H9 (cell line): Measurements from ENCODE around the gene WSCD1. TPM values are rescaled to one million over a fixed set of nuclear protein-coding genes. Genes with fewer than 3 reads are reported as not detected.

Source experiments
- DNase-seq: peaks from one replicate; pipeline ENCODE4 v3.0.0-alpha.2; 2017
- H2AFZ ChIP-seq: one replicate; pipeline ENCODE4 v1.6.1; 2013; ENCODE audit warnings: mild to moderate bottlenecking, low read length, control low read depth, moderate library complexity
- H2AK5ac ChIP-seq: 2 replicates; pipeline ENCODE4 v1.6.1; 2013; ENCODE audit warnings: low read length, control low read depth, mixed read lengths; ENCODE audit not compliant: insufficient read length
- H2BK120ac ChIP-seq: one replicate; pipeline ENCODE4 v1.6.1; 2013; ENCODE audit warnings: low read depth, mild to moderate bottlenecking, low read length, control low read depth, inconsistent platforms; ENCODE audit not compliant: poor library complexity, severe bottlenecking
- H2BK12ac ChIP-seq: 2 replicates; pipeline ENCODE4 v1.6.1; 2013; ENCODE audit warnings: low read length, control low read depth, mixed read lengths, low read depth; ENCODE audit not compliant: insufficient read length
- H2BK15ac ChIP-seq: 2 replicates; pipeline ENCODE4 v1.6.1; 2013; ENCODE audit warnings: low read depth, low read length, control low read depth
- H2BK20ac ChIP-seq: one replicate; pipeline ENCODE4 v1.6.1; 2013; ENCODE audit warnings: low read depth, mild to moderate bottlenecking, low read length, control low read depth, inconsistent platforms; ENCODE audit not compliant: poor library complexity, severe bottlenecking
- H2BK5ac ChIP-seq: 2 replicates; pipeline ENCODE4 v1.6.1; 2013; ENCODE audit warnings: low read length, control low read depth, mixed read lengths; ENCODE audit not compliant: insufficient read length
- H3K14ac ChIP-seq: 2 replicates; pipeline ENCODE4 v1.6.1; 2013; ENCODE audit warnings: low read length, control low read depth; ENCODE audit not compliant: insufficient read depth
- H3K18ac ChIP-seq: 2 replicates; pipeline ENCODE4 v1.6.1; 2013; ENCODE audit warnings: low read depth, mild to moderate bottlenecking, mixed read lengths, low read length, control low read depth; ENCODE audit not compliant: insufficient read length
- H3K23ac ChIP-seq: 2 replicates; pipeline ENCODE4 v1.6.1; 2013; ENCODE audit warnings: low read length, control low read depth, mixed read lengths, low read depth; ENCODE audit not compliant: insufficient read length
- H3K23me2 ChIP-seq: 2 replicates; pipeline ENCODE4 v1.6.1; 2013; ENCODE audit warnings: low read depth, mild to moderate bottlenecking, mixed read lengths, low read length, control low read depth; ENCODE audit not compliant: insufficient read length, poor library complexity, severe bottlenecking
- H3K27ac ChIP-seq: 2 replicates; pipeline ENCODE4 v1.5.1; 2013; ENCODE audit warnings: low read length, control low read depth, mixed read lengths, low read depth; ENCODE audit not compliant: insufficient read length
- H3K27me3 ChIP-seq: 2 replicates; pipeline ENCODE4 v1.6.1; 2013; ENCODE audit warnings: low read length, control low read depth, inconsistent platforms; ENCODE audit not compliant: insufficient read depth
- H3K4ac ChIP-seq: 2 replicates; pipeline ENCODE4 v1.6.1; 2013; ENCODE audit warnings: low read depth, mild to moderate bottlenecking, control low read depth, inconsistent platforms, low read length, moderate library complexity
- H3K4me1 ChIP-seq: 2 replicates; pipeline ENCODE4 v1.6.1; 2013; ENCODE audit warnings: low read length, control low read depth, inconsistent platforms; ENCODE audit not compliant: insufficient read depth
- H3K4me2 ChIP-seq: 2 replicates; pipeline ENCODE4 v1.6.1; 2013; ENCODE audit warnings: low read length, control low read depth, mixed read lengths; ENCODE audit not compliant: insufficient read length, insufficient read depth
- H3K56ac ChIP-seq: 2 replicates; pipeline ENCODE4 v1.6.1; 2013; ENCODE audit warnings: low read depth, mild to moderate bottlenecking, mixed read lengths, low read length, control low read depth; ENCODE audit not compliant: insufficient read length
- H3K79me1 ChIP-seq: 2 replicates; pipeline ENCODE4 v1.6.1; 2013; ENCODE audit warnings: low read depth, mild to moderate bottlenecking, moderate library complexity, low read length, control low read depth, inconsistent platforms; ENCODE audit not compliant: insufficient read depth, poor library complexity, severe bottlenecking
- H3K79me2 ChIP-seq: 2 replicates; pipeline ENCODE4 v1.6.1; 2013; ENCODE audit warnings: low read length, control low read depth, inconsistent platforms; ENCODE audit not compliant: insufficient read depth
- H3K9ac ChIP-seq: 2 replicates; pipeline ENCODE4 v1.6.1; 2013; ENCODE audit warnings: low read length, control low read depth, mixed read lengths; ENCODE audit not compliant: insufficient read length; ENCODE audit errors: extremely low read depth
- H3K9me3 ChIP-seq: one replicate; pipeline ENCODE4 v1.6.1; 2013; ENCODE audit warnings: low read depth, low read length, inconsistent platforms; ENCODE audit not compliant: control insufficient read depth
- H3T11ph ChIP-seq: one replicate; pipeline ENCODE4 v1.6.1; 2013; ENCODE audit warnings: mild to moderate bottlenecking, low read length, control low read depth, inconsistent platforms
- H4K20me1 ChIP-seq: one replicate; pipeline ENCODE4 v1.6.1; 2013; ENCODE audit not compliant: control insufficient read depth, insufficient read length, insufficient read depth
- H4K5ac ChIP-seq: 2 replicates; pipeline ENCODE4 v1.6.1; 2013; ENCODE audit warnings: low read depth, mild to moderate bottlenecking, mixed read lengths, low read length, control low read depth; ENCODE audit not compliant: insufficient read length
- H4K8ac ChIP-seq: replicated peaks from 2 replicates; pipeline ENCODE4 v1.6.1; 2013; ENCODE audit warnings: low read length, control low read depth, mixed read lengths, low read depth; ENCODE audit not compliant: insufficient read length
- H4K91ac ChIP-seq: 2 replicates; pipeline ENCODE4 v1.6.1; 2013; ENCODE audit warnings: low read depth, mild to moderate bottlenecking, moderate library complexity, mixed read lengths, low read length, control low read depth; ENCODE audit not compliant: insufficient read length
- H3K27ac Mint-ChIP-seq, 3 experiments: 2 replicates in 2 of 3; 3 replicates in 1 of 3; pipeline ENCODE4 v1.8.0; 2020 to 2021; ENCODE audit warnings: mixed read lengths in 3 of 3, mild to moderate bottlenecking in 1 of 3, moderate library complexity in 1 of 3
- H3K27me3 Mint-ChIP-seq: 2 replicates; pipeline ENCODE4 v1.8.0; 2021; ENCODE audit warnings: low read depth, mild to moderate bottlenecking, moderate library complexity, mixed read lengths
- H3K36me3 Mint-ChIP-seq, 3 experiments: 2 replicates in 2 of 3; 3 replicates in 1 of 3; pipeline ENCODE4 v1.8.0; 2020 to 2021; ENCODE audit warnings: low read depth in 3 of 3, mixed read lengths in 3 of 3; ENCODE audit not compliant: insufficient read depth in 1 of 3
- H3K4me1 Mint-ChIP-seq, 2 experiments: 2 replicates each; pipeline ENCODE4 v1.8.0; 2020; ENCODE audit warnings: mixed read lengths in 2 of 2
- H3K4me3 Mint-ChIP-seq, 2 experiments: 2 replicates in 1 of 2; 3 replicates in 1 of 2; pipeline ENCODE4 v1.8.0; 2020 to 2021; ENCODE audit warnings: mild to moderate bottlenecking in 2 of 2, mixed read lengths in 2 of 2, moderate library complexity in 1 of 2
- H3K9me3 Mint-ChIP-seq, 2 experiments: 2 replicates in 1 of 2; 3 replicates in 1 of 2; pipeline ENCODE4 v1.8.0; 2020; ENCODE audit warnings: mild to moderate bottlenecking in 2 of 2, mixed read lengths in 2 of 2, moderate library complexity in 1 of 2
- WGBS: extraction: QIAGEN DNeasy Blood & Tissue Kit; methylation state at CpG from one replicate; pipeline ENCODE4 v1.1.7; 2013; ENCODE audit warnings: missing lambda C conversion rate, low lambda C conversion rate, mixed read lengths; ENCODE audit not compliant: insufficient read length; ENCODE audit errors: extremely low coverage; 5-methylcytosine and 5-hydroxymethylcytosine counted together
- total RNA-seq: library from RNA; stranded (reverse); gene quantifications from 2 replicates; pipeline ENCODE4 v1.2.1, GENCODE V29; 2021
- TF ChIP-seq, protein P1 (sequence below): fragments of 200-600 bp; sonication (generic); conservative IDR thresholded peaks from 3 replicates; pipeline ENCODE4 v1.8.0; 2021; ENCODE audit warnings: antibody characterized with exemption, mild to moderate bottlenecking

WSCD1 gene
- total RNA-seq, 1 experiment from 2014 or later = 33.6 TPM

DNA sequence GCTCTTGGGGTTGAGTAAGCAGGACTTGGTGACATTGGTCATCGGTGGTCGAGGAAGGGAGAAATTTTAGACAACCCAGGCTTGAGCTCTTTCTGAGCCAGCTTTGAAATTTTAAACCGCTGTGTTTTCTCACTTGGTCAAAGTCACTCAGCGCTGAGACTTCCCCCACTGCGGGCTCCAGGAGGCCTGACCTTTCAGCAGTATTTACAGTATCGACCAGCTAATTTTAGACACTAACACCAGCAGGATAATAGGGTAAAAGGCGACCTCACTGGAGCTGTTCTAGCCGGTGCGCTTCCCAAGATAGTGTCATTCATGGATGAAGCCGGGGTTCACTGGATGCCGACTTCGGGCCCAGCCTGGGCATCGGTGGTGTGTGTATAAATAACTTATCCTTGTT lies 29.7 kb upstream of the WSCD1 start:
- no peak overlapping the region for H4K8ac ChIP-seq
- peaks cover 0 to 4% of the 10 kb centered on the region in 2 experiments; a peak in 1 of 4 replicates for H3K4me1 Mint-ChIP-seq
- no CpG with 5 or more reads among the region's 13 CpGs for WGBS
- no peak overlapping the region for H3K27ac ChIP-seq
- H2BK120ac ChIP-seq = no peak overlapping the region
- H2BK20ac ChIP-seq = no peak overlapping the region
- no peak overlapping the region for H3K4me3 Mint-ChIP-seq
- no peak for DNase-seq
- peaks cover 0 to 9% of the 10 kb centered on the region in 2 experiments; a peak in 3 of 5 replicates for H3K9me3 Mint-ChIP-seq
- no peak overlapping the region for H3T11ph ChIP-seq
- H3K14ac ChIP-seq = no peak overlapping the region
- no peaks in the 10 kb centered on the region for H3K79me2 ChIP-seq
- no peak overlapping the region for H4K91ac ChIP-seq
- no peaks in the 10 kb centered on the region for H3K9me3 ChIP-seq
- H4K20me1 ChIP-seq = no peaks in the 10 kb centered on the region
- no peaks in the 10 kb centered on the region for H3K23me2 ChIP-seq
- no peak overlapping the region for H2AFZ ChIP-seq
- no peak overlapping the region for H2BK15ac ChIP-seq
- no peaks in the 10 kb centered on the region; the same call in 1 of the 2 replicates for H3K27me3 Mint-ChIP-seq
- H3K4me1 ChIP-seq = no peaks in the 10 kb centered on the region
- peaks cover 0 to 8% (median 2%) of the 10 kb centered on the region in 3 experiments; a peak in 3 of 7 replicates for H3K36me3 Mint-ChIP-seq
- H3K79me1 ChIP-seq = no peaks in the 10 kb centered on the region
- H3K56ac ChIP-seq = no peak overlapping the region
- H2AK5ac ChIP-seq = no peak overlapping the region
- H3K4me2 ChIP-seq = no peak overlapping the region
- no peak overlapping the region for H2BK12ac ChIP-seq
- no peak overlapping the region for H3K9ac ChIP-seq
- H3K27ac Mint-ChIP-seq = peak overlapping the region in 1 of 3 experiments; percentile 53; a peak in 2 of 7 replicates
- no peak overlapping the region for H2BK5ac ChIP-seq
- no peak overlapping the region for H3K18ac ChIP-seq
- no peaks in the 10 kb centered on the region for H3K27me3 ChIP-seq
- H3K23ac ChIP-seq = no peak overlapping the region
- no peak overlapping the region for H3K4ac ChIP-seq
- no peak overlapping the region for H4K5ac ChIP-seq
- TF ChIP-seq, protein P1, sequence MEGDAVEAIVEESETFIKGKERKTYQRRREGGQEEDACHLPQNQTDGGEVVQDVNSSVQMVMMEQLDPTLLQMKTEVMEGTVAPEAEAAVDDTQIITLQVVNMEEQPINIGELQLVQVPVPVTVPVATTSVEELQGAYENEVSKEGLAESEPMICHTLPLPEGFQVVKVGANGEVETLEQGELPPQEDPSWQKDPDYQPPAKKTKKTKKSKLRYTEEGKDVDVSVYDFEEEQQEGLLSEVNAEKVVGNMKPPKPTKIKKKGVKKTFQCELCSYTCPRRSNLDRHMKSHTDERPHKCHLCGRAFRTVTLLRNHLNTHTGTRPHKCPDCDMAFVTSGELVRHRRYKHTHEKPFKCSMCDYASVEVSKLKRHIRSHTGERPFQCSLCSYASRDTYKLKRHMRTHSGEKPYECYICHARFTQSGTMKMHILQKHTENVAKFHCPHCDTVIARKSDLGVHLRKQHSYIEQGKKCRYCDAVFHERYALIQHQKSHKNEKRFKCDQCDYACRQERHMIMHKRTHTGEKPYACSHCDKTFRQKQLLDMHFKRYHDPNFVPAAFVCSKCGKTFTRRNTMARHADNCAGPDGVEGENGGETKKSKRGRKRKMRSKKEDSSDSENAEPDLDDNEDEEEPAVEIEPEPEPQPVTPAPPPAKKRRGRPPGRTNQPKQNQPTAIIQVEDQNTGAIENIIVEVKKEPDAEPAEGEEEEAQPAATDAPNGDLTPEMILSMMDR = no peak
